ENCODE data around the gene UPF1. TPM values are rescaled to one million over a fixed set of nuclear protein-coding genes. Genes with fewer than 3 reads are reported as not detected.

The UPF1 gene
- total RNA-seq, 1 donor from 2014 or later = 46.3 TPM

- H3K4me1 Mint-ChIP-seq (ENCODE audit: low read depth, unreplicated experiment) = peaks cover 2% of the 10 kb centered on the region
- no peak for DNase-seq
- no peak overlapping the region for H3K27ac Mint-ChIP-seq (ENCODE audit: unreplicated experiment)
- TF ChIP-seq CTCF (IDR thresholded peaks at IDR 0.05; ENCODE audit: partially characterized antibody, unreplicated experiment) = no peak
- H3K4me3 Mint-ChIP-seq (ENCODE audit: unreplicated experiment) = no peak overlapping the region
- peaks cover 1% of the 10 kb centered on the region for H3K9me3 Mint-ChIP-seq (ENCODE audit: unreplicated experiment)
- H3K27me3 Mint-ChIP-seq (ENCODE audit: unreplicated experiment) = peaks cover 3% of the 10 kb centered on the region
- no peaks in the 10 kb centered on the region for H3K36me3 Mint-ChIP-seq (ENCODE audit: unreplicated experiment)
Observed at GRCh38 chr19:18855647-18856384, 24.1 kb downstream of the UPF1 start.

- Mint-ChIP-seq H3K9me3 (ENCODE audit: unreplicated experiment) (peaks cover 5% of the 10 kb centered on the region), H3K27ac (ENCODE audit: unreplicated experiment) (no peak overlapping the region), H3K4me1 (ENCODE audit: low read depth, unreplicated experiment) (peaks cover 2% of the 10 kb centered on the region), H3K36me3 (ENCODE audit: unreplicated experiment) (no peaks in the 10 kb centered on the region), H3K27me3 (ENCODE audit: unreplicated experiment) (peaks cover 3% of the 10 kb centered on the region), H3K4me3 (ENCODE audit: unreplicated experiment) (no peak overlapping the region)
- DNase-seq = peak; percentile 63
- TF ChIP-seq CTCF (IDR thresholded peaks at IDR 0.05; ENCODE audit: partially characterized antibody, unreplicated experiment) = no peak
Observed at GRCh38 chr19:18856385-18857126, 24.8 kb downstream of the UPF1 start.

- Mint-ChIP-seq H3K27ac (ENCODE audit: unreplicated experiment) (no peak overlapping the region), H3K4me1 (ENCODE audit: low read depth, unreplicated experiment) (peaks cover 2% of the 10 kb centered on the region), H3K27me3 (ENCODE audit: unreplicated experiment) (peaks cover 3% of the 10 kb centered on the region)
Observed at GRCh38 chr19:18857223-18857622, 25.5 kb downstream of the UPF1 start.

GRCh38 chr19:18858906-18859646 lies 27.3 kb downstream of the UPF1 start:
- Mint-ChIP-seq H3K36me3 (ENCODE audit: unreplicated experiment) (no peaks in the 10 kb centered on the region), H3K27me3 (ENCODE audit: unreplicated experiment) (peaks cover 2% of the 10 kb centered on the region), H3K27ac (ENCODE audit: unreplicated experiment) (no peak overlapping the region), H3K4me1 (ENCODE audit: low read depth, unreplicated experiment) (no peaks in the 10 kb centered on the region), H3K9me3 (ENCODE audit: unreplicated experiment) (peaks cover 5% of the 10 kb centered on the region), H3K4me3 (ENCODE audit: unreplicated experiment) (no peak overlapping the region)
- TF ChIP-seq CTCF (IDR thresholded peaks at IDR 0.05; ENCODE audit: partially characterized antibody, unreplicated experiment) = no peak
- DNase-seq = no peak

More at GRCh38 chr19:18857223-18857622, 25.5 kb downstream of the UPF1 start:
- Mint-ChIP-seq H3K9me3 (ENCODE audit: unreplicated experiment) (peaks cover 5% of the 10 kb centered on the region), H3K4me3 (ENCODE audit: unreplicated experiment) (no peak overlapping the region), H3K36me3 (ENCODE audit: unreplicated experiment) (no peaks in the 10 kb centered on the region)
- DNase-seq = no peak
- no peak for TF ChIP-seq CTCF (IDR thresholded peaks at IDR 0.05; ENCODE audit: partially characterized antibody, unreplicated experiment)

All from glutamatergic neuron (in vitro differentiated cells).